OCI-LY7 (cell line): ENCODE results near the gene CXorf38. TPM values are rescaled to one million over a fixed set of nuclear protein-coding genes. Genes with fewer than 3 reads are reported as not detected.
A peak's percentile ranks its signal among the peaks of the same experiment; 100 is the strongest.
"Not testable (repeated sequence)": the region's sequence is repeated elsewhere in the genome, so short reads cannot be mapped to it uniquely, and the experiment has no call there.

Experiments used
- BruUV-seq: library from RNA; stranded (reverse); fragments of 400-500 nt; replicated peaks from 2 replicates; lab custom pipeline; 2021; lab: Mats Ljungman, UMichigan
- CTCF ChIA-PET: fragments of 300-600 bp; sonication (Branson Sonifier 250); formaldehyde crosslinking; loops from one replicate; lab custom pipeline; 2022; ENCODE audit warnings: antibody characterized with exemption; ENCODE audit not compliant: unreplicated experiment; lab: Charles Lee
- POLR2A ChIA-PET: fragments of 300-600 bp; sonication (Branson Sonifier 250); formaldehyde crosslinking; loops from one replicate; lab custom pipeline; 2022; ENCODE audit warnings: antibody characterized with exemption; lab: Charles Lee
- DNase-seq: peaks from one replicate; pipeline ENCODE4 v3.0.0-alpha.2; 2015; ENCODE audit warnings: low spot score
- H2AFZ ChIP-seq: fragments of 200-600 bp; sonication (generic), shearing (Covaris generic); 2 replicates; pipeline ENCODE4 v1.6.1; 2014; ENCODE audit warnings: mild to moderate bottlenecking, antibody characterized with exemption, low read length, moderate library complexity
- H3K27ac ChIP-seq: fragments of 200-600 bp; sonication (generic); 2 replicates; pipeline ENCODE4 v1.5.1; 2014; ENCODE audit warnings: mixed run types, low read depth, mild to moderate bottlenecking, moderate library complexity, low read length, inconsistent platforms; ENCODE audit not compliant: poor library complexity, severe bottlenecking
- H3K36me3 ChIP-seq: fragments of 200-600 bp; sonication (generic); 2 replicates; pipeline ENCODE4 v1.6.1; 2014; ENCODE audit warnings: mild to moderate bottlenecking, antibody characterized with exemption, low read length, moderate library complexity, mixed read lengths; ENCODE audit not compliant: insufficient read depth
- H3K4me1 ChIP-seq: fragments of 200-600 bp; sonication (generic); 2 replicates; pipeline ENCODE4 v1.5.1; 2014; ENCODE audit warnings: mild to moderate bottlenecking, low read length; ENCODE audit not compliant: insufficient read depth, poor library complexity, severe bottlenecking
- H3K4me2 ChIP-seq: fragments of 200-600 bp; sonication (generic); 2 replicates; pipeline ENCODE4 v1.6.1; 2014; ENCODE audit warnings: mild to moderate bottlenecking, low read length
- H3K4me3 ChIP-seq: fragments of 200-600 bp; sonication (generic); 2 replicates; pipeline ENCODE4 v1.5.1; 2014; ENCODE audit warnings: mild to moderate bottlenecking, low read depth, low read length; ENCODE audit not compliant: poor library complexity, severe bottlenecking
- H3K79me2 ChIP-seq: fragments of 200-600 bp; sonication (generic); 2 replicates; pipeline ENCODE4 v1.6.1; 2016; ENCODE audit warnings: low read depth, mild to moderate bottlenecking, low read length, moderate library complexity, mixed read lengths; ENCODE audit not compliant: insufficient read depth
- H3K9me2 ChIP-seq: fragments of 200-600 bp; sonication (generic); 2 replicates; pipeline ENCODE4 v1.6.1; 2016; ENCODE audit warnings: mild to moderate bottlenecking, low read length, mixed read lengths; ENCODE audit not compliant: insufficient read depth
- H3K9me3 ChIP-seq: fragments of 200-600 bp; sonication (generic); 2 replicates; pipeline ENCODE4 v1.6.1; 2014; ENCODE audit warnings: mild to moderate bottlenecking, mixed run types, low read length, mixed read lengths
- H4K20me1 ChIP-seq: fragments of 200-600 bp; sonication (generic); 2 replicates; pipeline ENCODE4 v1.6.1; 2014; ENCODE audit warnings: mild to moderate bottlenecking, antibody characterized with exemption, low read length, moderate library complexity, mixed read lengths; ENCODE audit not compliant: insufficient read depth
- EZH2phosphoT487 ChIP-seq: fragments of 200-600 bp; sonication (generic); IDR thresholded peaks from 2 replicates; pipeline ENCODE4 v1.6.1; 2018; ENCODE audit warnings: low read depth, borderline replicate concordance, mild to moderate bottlenecking, mixed run types, antibody characterized with exemption, low read length, moderate library complexity, mixed read lengths
- intact Hi-C: fragments of 100-400 bp; cut with micrococcal nuclease; formaldehyde crosslinking; loops from one replicate; pipeline ENCODE4 v1.10.0; 2022; ENCODE audit not compliant: unreplicated experiment
- total RNA-seq, 2 experiments: library from RNA; depleted of rRNA in 1 of 2; stranded (reverse); fragments of >200 nt in 1 of 2; shearing (Covaris generic) in 1 of 2; gene quantifications; 2 replicates each; pipeline ENCODE4 v1.2.3, GENCODE V29; 2014 to 2022
- TF ChIP-seq, protein P1 (sequence below): fragments of 200-600 bp; sonication (generic); conservative IDR thresholded peaks from 2 replicates; pipeline ENCODE4 v1.5.1; 2014; ENCODE audit warnings: mild to moderate bottlenecking, antibody characterized with exemption, low read length, moderate library complexity, mixed read lengths

The CXorf38 gene
- total RNA-seq, 2 experiments from 2014 or later: 12.9 to 15.9 TPM

DNA sequence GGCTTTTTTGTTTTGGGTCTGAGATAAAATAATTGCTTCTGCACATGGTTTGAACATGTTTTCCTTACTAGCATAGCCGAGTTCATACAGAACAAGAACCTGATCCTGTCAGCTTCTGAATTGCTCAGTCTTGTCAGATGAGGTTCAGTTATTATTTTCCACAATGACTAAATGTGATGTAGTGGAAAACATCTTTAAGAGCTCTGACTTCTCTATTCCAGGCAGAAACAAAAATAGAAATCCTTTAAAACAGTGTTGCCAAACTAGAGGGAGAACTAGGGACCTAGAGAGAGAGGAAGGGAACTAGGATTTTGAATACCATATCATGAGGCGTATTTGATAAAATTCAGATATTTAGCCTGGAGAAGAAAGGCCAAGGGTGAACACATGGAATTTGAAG, 64.5 kb downstream of the CXorf38 start:
- Histone ChIP-seq H3K36me3 (no peaks in the 10 kb centered on the region), H3K9me3 (no peaks in the 10 kb centered on the region), H2AFZ (no peak overlapping the region), H3K79me2 (peaks cover 24% of the 10 kb centered on the region; the same call in 1 of the 2 replicates), H3K4me2 (no peak overlapping the region), H3K4me1 (peaks cover 11% of the 10 kb centered on the region), H3K4me3 (no peak overlapping the region), H3K9me2 (no peaks in the 10 kb centered on the region), H4K20me1 (peaks cover 8% of the 10 kb centered on the region), H3K27ac (no peak overlapping the region)
- no peak for TF ChIP-seq EZH2phosphoT487
- TF ChIP-seq, protein P1, sequence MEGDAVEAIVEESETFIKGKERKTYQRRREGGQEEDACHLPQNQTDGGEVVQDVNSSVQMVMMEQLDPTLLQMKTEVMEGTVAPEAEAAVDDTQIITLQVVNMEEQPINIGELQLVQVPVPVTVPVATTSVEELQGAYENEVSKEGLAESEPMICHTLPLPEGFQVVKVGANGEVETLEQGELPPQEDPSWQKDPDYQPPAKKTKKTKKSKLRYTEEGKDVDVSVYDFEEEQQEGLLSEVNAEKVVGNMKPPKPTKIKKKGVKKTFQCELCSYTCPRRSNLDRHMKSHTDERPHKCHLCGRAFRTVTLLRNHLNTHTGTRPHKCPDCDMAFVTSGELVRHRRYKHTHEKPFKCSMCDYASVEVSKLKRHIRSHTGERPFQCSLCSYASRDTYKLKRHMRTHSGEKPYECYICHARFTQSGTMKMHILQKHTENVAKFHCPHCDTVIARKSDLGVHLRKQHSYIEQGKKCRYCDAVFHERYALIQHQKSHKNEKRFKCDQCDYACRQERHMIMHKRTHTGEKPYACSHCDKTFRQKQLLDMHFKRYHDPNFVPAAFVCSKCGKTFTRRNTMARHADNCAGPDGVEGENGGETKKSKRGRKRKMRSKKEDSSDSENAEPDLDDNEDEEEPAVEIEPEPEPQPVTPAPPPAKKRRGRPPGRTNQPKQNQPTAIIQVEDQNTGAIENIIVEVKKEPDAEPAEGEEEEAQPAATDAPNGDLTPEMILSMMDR: no peak
- DNase-seq: no peak
- intact Hi-C loops: loop anchor here (10.0 kb wide), 1 partner anchor 502 kb away; the partner anchor contains the start of gene USP9X
- CTCF ChIA-PET: no interaction called here
- POLR2A ChIA-PET: no interaction called here
- BruUV-seq: TSS peak; percentile 65

DNA sequence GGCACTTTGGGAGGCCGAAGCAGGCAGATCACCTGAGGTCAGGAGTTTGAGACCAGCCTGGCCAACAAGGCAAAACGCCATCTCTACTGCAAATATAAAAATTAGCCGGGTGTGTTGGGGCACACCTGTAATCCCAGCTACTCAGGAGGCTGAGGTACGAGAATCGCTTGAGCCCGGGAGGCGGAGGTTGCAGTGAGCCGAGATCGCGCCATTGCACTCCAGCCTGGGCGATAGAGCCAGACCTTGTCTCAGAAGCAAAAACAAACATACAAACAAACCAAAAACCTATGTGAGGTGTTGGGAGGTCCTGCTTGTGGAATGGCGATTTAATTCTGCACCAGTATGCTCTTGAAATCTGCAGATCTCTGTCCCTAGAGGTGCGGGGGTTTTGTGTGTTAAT, 65.2 kb downstream of the CXorf38 start:
- H2AFZ ChIP-seq, H3K9me2 ChIP-seq, POLR2A ChIA-PET, H3K4me3 ChIP-seq, H4K20me1 ChIP-seq, BruUV-seq, DNase-seq, H3K36me3 ChIP-seq, CTCF ChIA-PET, H3K27ac ChIP-seq, H3K9me3 ChIP-seq: not testable (repeated sequence)
- H3K4me2 ChIP-seq: peak overlapping the region; percentile 85
- H3K4me1 ChIP-seq: peaks cover 11% of the 10 kb centered on the region
- intact Hi-C loops: loop anchor here (10.0 kb wide), 1 partner anchor 503 kb away; the partner anchor contains the start of gene USP9X
- peaks cover 24% of the 10 kb centered on the region; the same call in 1 of the 2 replicates for H3K79me2 ChIP-seq

DNA sequence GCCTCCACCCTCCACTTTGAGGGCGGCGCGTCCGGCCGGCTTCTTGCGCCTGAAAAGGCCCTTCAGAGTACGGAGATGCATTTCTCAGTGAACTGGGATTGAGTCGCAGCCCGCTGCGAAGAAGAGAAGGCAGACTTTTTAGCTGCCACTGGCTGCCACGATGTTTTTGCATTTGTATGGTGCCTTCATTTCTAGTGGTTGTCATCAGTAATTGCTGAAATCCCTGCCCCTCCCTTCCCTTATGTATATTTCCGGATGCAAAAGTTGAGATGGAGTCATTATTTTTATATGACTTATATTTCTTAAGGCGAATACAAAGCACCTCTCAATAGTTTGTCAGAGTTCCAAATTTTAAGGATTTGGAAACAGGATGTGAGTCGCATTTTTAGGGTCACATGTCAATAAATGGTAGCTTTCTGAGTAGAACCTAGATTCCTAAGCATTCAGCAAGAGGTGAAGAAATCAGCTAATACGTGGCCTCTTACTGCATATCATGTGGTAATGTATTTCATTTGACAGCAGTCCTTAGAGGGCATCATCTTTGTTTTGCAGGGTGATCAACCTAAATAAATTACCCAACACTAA, 65.9 kb downstream of the CXorf38 start:
- Histone ChIP-seq H2AFZ (peak overlapping the region; percentile 64; the same call in 1 of the 2 replicates), H3K4me1 (peaks cover 11% of the 10 kb centered on the region), H4K20me1 (peaks cover 8% of the 10 kb centered on the region), H3K9me2 (no peaks in the 10 kb centered on the region), H3K4me3 (peak overlapping the region; percentile 89), H3K36me3 (no peaks in the 10 kb centered on the region), H3K27ac (peak overlapping the region; percentile 37), H3K79me2 (peaks cover 24% of the 10 kb centered on the region; the same call in 1 of the 2 replicates), H3K9me3 (no peaks in the 10 kb centered on the region), H3K4me2 (peak overlapping the region; percentile 85)
- intact Hi-C loops: loop anchor here (10.0 kb wide), 1 partner anchor 503 kb away; the partner anchor contains the start of gene USP9X
- DNase-seq: peak; percentile 24
- BruUV-seq: no TSS peak
- CTCF ChIA-PET: no interaction called here
- TF ChIP-seq, protein P1: no peak
- no peak for TF ChIP-seq EZH2phosphoT487
- POLR2A ChIA-PET: no interaction called here
